Measurements from ENCODE around the gene CEP95. TPM values are rescaled to one million over a fixed set of nuclear protein-coding genes. Genes with fewer than 3 reads are reported as not detected.

CEP95 gene
- total and polyA plus RNA-seq, 10 of the 15 experiments (the other 5 are each of a cell fraction or from before 2014, with no cell fraction given): 17.7 to 54.9 (median 29.6) TPM

GRCh38 chr17:64551461-64551860 lies 44.7 kb downstream of the CEP95 start (continued):
- TF ChIP-seq SKIL (IDR thresholded peaks at IDR 0.05; ENCODE audit: low read depth, poor library complexity, severe bottlenecking): no peak
- TF ChIP-seq, protein P1, sequence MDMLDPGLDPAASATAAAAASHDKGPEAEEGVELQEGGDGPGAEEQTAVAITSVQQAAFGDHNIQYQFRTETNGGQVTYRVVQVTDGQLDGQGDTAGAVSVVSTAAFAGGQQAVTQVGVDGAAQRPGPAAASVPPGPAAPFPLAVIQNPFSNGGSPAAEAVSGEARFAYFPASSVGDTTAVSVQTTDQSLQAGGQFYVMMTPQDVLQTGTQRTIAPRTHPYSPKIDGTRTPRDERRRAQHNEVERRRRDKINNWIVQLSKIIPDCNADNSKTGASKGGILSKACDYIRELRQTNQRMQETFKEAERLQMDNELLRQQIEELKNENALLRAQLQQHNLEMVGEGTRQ (IDR thresholded peaks at IDR 0.05; ENCODE audit: borderline replicate concordance, low read depth, low read length): no peak
- no peak for TF ChIP-seq CREB1 (IDR thresholded peaks at IDR 0.05; ENCODE audit: low read depth)
- no peak for TF ChIP-seq MXI1 (IDR thresholded peaks at IDR 0.05; ENCODE audit: low read depth, low read length)
- TF ChIP-seq SIN3A (IDR thresholded peaks at IDR 0.05; ENCODE audit: low read depth, low read length): no peak
- no peak for TF ChIP-seq NBN (IDR thresholded peaks at IDR 0.05)
- TF ChIP-seq POLR2AphosphoS2 (IDR thresholded peaks at IDR 0.05; ENCODE audit: low read depth, low read length): no peak
- TF ChIP-seq CHD1 (IDR thresholded peaks at IDR 0.05; ENCODE audit: low read depth, low read length): no peak

- in situ Hi-C loops (cut with MboI): no loop called here
- Histone ChIP-seq H3K9ac (ENCODE audit: control insufficient read depth, insufficient read depth, low read length) (no peak overlapping the region), H3K4me2 (ENCODE audit: control insufficient read depth, insufficient read depth) (no peak overlapping the region), H2AFZ (ENCODE audit: control insufficient read depth, low read depth, low read length) (no peak overlapping the region), H3K36me3 (ENCODE audit: control insufficient read depth in 2 of 2, insufficient read depth in 2 of 2, low read length in 1 of 2) (peaks cover 2 to 3% of the 10 kb centered on the region in 2 experiments; a peak in 1 of 4 replicates), H3K4me1 (ENCODE audit: control insufficient read depth, insufficient read depth, low read length) (no peaks in the 10 kb centered on the region), H3K27me3 (replicated peaks in 1 of 2; ENCODE audit: control insufficient read depth in 2 of 2, insufficient read depth in 2 of 2, low read length in 1 of 2) (no peaks in the 10 kb centered on the region), H3K27ac (ENCODE audit: control insufficient read depth, insufficient read depth) (no peak overlapping the region), H4K20me1 (ENCODE audit: control insufficient read depth, insufficient read depth) (no peaks in the 10 kb centered on the region), H3K9me3 (replicated peaks; ENCODE audit: control insufficient read depth, insufficient read depth, low read length) (no peaks in the 10 kb centered on the region), H3K4me3 (no peak overlapping the region), H3K79me2 (ENCODE audit: control insufficient read depth, insufficient read depth, low read length) (no peaks in the 10 kb centered on the region)
- DNase-seq (ENCODE audit: low read depth, low spot score): no peak
- intact Hi-C loops (cut with micrococcal nuclease; ENCODE audit: unreplicated experiment): no loop called here
- ChIA-PET POLR2A (no interaction called here), SMC1A (ENCODE audit: uncharacterized antibody, unreplicated experiment) (interaction anchor here (0.6 to 2.2 kb wide), 5 partner anchors 15 to 1355 kb away, joined by 3 to 4 read pairs (median 4); no protein-coding TSS in a partner anchor), RAD21 (ENCODE audit: unreplicated experiment) (no interaction called here), CTCF (interaction anchor here (0.8 to 2.0 kb wide), 4 partner anchors 20 to 124 kb away, joined by 3 to 4 read pairs (median 4); no protein-coding TSS in a partner anchor)
- BruUV-seq (replicated peaks): no TSS peak
- no peak for ATAC-seq
- FAIRE-seq: no peak
- TF ChIP-seq BCL11A (IDR thresholded peaks at IDR 0.05; ENCODE audit: low read depth, low read length) (no peak), PRDM15 (CRISPR knock-in tag; IDR thresholded peaks at IDR 0.05) (no peak), SREBF1 (IDR thresholded peaks at IDR 0.05; ENCODE audit: low read length) (no peak), MTA3 (IDR thresholded peaks at IDR 0.05; ENCODE audit: borderline replicate concordance, low read length) (no peak), RB1 (IDR thresholded peaks at IDR 0.05; ENCODE audit: borderline replicate concordance) (no peak)
Observed at GRCh38 chr17:64554028-64554637, 47.4 kb downstream of the CEP95 start.

All from GM12878 (cell line).